Ovary (tissue), 9 donors: ENCODE data around the gene IGDCC3. TPM values are rescaled to one million over a fixed set of nuclear protein-coding genes. Genes with fewer than 3 reads are reported as not detected.

Source experiments
- DNase-seq, 5 donors: peaks; one replicate each; pipeline ENCODE4 v3.0.0-alpha.2; 2019 to 2020
- H3K27ac ChIP-seq, 2 donors: fragments of 200-600 bp; one replicate each; pipeline versions ENCODE4 v1.5.1 to v1.8.0; 2019 to 2022
- H3K27me3 ChIP-seq: fragments of 200-600 bp; one replicate; pipeline ENCODE4 v1.8.0; 2022
- H3K36me3 ChIP-seq: fragments of 200-600 bp; sonication (generic); one replicate; pipeline ENCODE4 v1.5.1; 2019
- H3K4me1 ChIP-seq: one replicate; pipeline ENCODE4 v1.8.1; 2013; ENCODE audit warnings: mild to moderate bottlenecking, moderate library complexity; ENCODE audit not compliant: insufficient read depth
- H3K4me3 ChIP-seq: fragments of 200-600 bp; sonication (generic); one replicate; pipeline ENCODE4 v1.5.1; 2017
- H3K9me3 ChIP-seq, 2 donors: fragments of 200-600 bp in 1 of 2; sonication (generic) in 1 of 2; one replicate each; pipeline versions ENCODE4 v1.5.1 to v1.8.1; 2013 to 2019; ENCODE audit warnings: mild to moderate bottlenecking in 1 of 2, moderate library complexity in 1 of 2
- EP300 ChIP-seq: sonication (generic); formaldehyde crosslinking; IDR thresholded peaks from one replicate; pipeline ENCODE4 v1.6.1; 2017; ENCODE audit warnings: antibody characterized with exemption
- POLR2A ChIP-seq: fragments of 450-650 bp; IDR thresholded peaks from one replicate; pipeline ENCODE4 v1.6.1; 2017; ENCODE audit warnings: antibody characterized with exemption, mild to moderate bottlenecking, moderate library complexity
- WGBS, 3 donors: extraction: QIAGEN DNeasy Blood & Tissue Kit in 1 of 3; methylation state at CpG; one replicate each; pipeline versions ENCODE4 v1.1.5 to v1.1.7; 2013 to 2017; 5-methylcytosine and 5-hydroxymethylcytosine counted together
- intact Hi-C, 4 donors: fragments of 100-400 bp; cut with DNase I; formaldehyde crosslinking; loops; one replicate each; pipeline versions ENCODE4 v1.11.0 to v1.15.1; 2022 to 2023
- polyA plus RNA-seq, 2 donors: library from polyadenylated mRNA; stranded (reverse); fragments of 200-250 nt in 1 of 2; fragments of 350-450 nt in 1 of 2; fragmentation: Illumina TruSeq in 1 of 2; extraction: RNeasy Lipid Tissue Mini Kit (QIAGEN cat#74804) in 1 of 2; gene quantifications; one replicate each; pipeline ENCODE4 v1.2.3, GENCODE V29; 2013 to 2014
- total RNA-seq, 7 donors: library from RNA; depleted of rRNA in 2 of 7; stranded (reverse); fragments of >200 nt in 2 of 7; fragmentation: NEBNext Ultra II Directional in 3 of 7; extraction: Animal tissue kit (Norgen Biotek cat#: 25700) in 3 of 7; gene quantifications; one replicate each; pipeline versions ENCODE4 v1.1.0 to v1.2.4, GENCODE V29; 2016 to 2023
- TF ChIP-seq, protein P1 (sequence below), 3 donors: fragments of 450-650 bp in 2 of 3; fragments of 200-600 bp in 1 of 3; IDR thresholded peaks; one replicate each; pipeline versions ENCODE4 v1.5.1 to v1.8.0; 2016 to 2022; ENCODE audit warnings: antibody characterized with exemption in 3 of 3, mild to moderate bottlenecking in 1 of 3
- donor health status: DM: no; HTN: no; CAD: no; lungs with moderate emphysema.
- donor health status: DM: no; HTN: no; CAD: no.
- donor health status: Bipolar disorder and iron deficiency.
- donor health status: DM: yes; HTN: yes; CAD: no.
- donor health status: DM: no; HTN: no; CAD: no.
- donor health status: DM: yes; HTN: yes; CAD: no.

The IGDCC3 gene
- total and polyA plus RNA-seq, 9 donors, result 0.11 to 1.8 (median 0.74) TPM

DNA sequence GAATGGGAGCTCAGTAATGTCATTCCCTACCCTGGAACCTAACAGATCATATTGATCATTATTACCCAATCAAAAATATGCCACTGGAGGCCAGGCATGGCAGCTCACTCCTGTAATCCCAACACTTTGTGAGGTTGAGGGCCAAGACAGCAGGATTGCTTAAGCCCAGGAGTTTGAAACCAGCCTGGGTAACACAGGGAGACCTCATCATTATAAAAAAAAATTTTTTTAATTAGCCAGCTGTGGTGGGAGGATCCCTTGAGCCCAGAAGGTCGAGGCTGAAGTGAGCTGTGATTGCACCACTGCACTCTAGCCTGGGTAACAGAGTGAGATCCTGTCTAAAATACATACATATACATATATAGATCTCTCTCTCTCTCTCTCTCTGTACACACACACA lies 34.8 kb upstream of the IGDCC3 start:
- DNase-seq, result no peak
- TF ChIP-seq POLR2A, result no peak
- TF ChIP-seq, protein P1, sequence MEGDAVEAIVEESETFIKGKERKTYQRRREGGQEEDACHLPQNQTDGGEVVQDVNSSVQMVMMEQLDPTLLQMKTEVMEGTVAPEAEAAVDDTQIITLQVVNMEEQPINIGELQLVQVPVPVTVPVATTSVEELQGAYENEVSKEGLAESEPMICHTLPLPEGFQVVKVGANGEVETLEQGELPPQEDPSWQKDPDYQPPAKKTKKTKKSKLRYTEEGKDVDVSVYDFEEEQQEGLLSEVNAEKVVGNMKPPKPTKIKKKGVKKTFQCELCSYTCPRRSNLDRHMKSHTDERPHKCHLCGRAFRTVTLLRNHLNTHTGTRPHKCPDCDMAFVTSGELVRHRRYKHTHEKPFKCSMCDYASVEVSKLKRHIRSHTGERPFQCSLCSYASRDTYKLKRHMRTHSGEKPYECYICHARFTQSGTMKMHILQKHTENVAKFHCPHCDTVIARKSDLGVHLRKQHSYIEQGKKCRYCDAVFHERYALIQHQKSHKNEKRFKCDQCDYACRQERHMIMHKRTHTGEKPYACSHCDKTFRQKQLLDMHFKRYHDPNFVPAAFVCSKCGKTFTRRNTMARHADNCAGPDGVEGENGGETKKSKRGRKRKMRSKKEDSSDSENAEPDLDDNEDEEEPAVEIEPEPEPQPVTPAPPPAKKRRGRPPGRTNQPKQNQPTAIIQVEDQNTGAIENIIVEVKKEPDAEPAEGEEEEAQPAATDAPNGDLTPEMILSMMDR (IDR thresholded peaks at IDR 0.05), result no peak
- no peak for TF ChIP-seq EP300

DNA sequence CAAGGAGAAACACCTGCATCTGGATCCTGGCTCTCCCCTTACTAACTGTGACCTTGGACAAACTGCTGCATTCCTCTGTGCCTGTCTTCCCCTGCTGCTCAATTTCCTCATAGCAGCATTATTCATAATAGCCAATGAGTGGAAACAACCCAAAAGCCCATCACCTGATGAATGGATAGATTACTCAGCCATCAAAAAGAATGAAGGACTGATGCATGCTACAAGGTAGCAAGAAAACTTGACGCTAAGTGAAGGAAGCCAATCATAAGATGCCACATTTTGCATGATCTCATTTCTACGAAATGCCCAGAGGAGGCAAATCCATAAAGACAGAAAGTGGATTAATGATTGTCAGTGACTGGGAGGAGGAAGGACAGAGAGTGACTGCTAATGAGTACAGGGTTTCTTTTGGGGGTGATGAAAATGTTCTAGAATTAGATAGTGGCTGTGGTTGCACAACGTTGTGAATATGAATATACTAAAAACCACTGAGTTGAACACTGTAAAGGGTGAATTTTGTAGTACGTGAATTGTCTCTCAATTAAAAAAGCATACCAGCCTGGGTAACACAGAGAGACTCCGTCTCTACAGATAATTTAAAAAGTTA lies 33.8 kb upstream of the IGDCC3 start:
- H3K4me3 ChIP-seq, result no peak overlapping the region
- H3K4me1 ChIP-seq, result peaks cover 13% of the 10 kb centered on the region
- intact Hi-C loops, result no loop called here
- H3K9me3 ChIP-seq, result no peaks in the 10 kb centered on the region
- no peaks in the 10 kb centered on the region for H3K27me3 ChIP-seq
- DNase-seq, result no peak
- no peak overlapping the region for H3K27ac ChIP-seq
- 69 to 80% (median 77%) methylated on average over 5 of the region's 5 CpGs for WGBS, 3 donors
- no peak for TF ChIP-seq POLR2A
- TF ChIP-seq, protein P1 (IDR thresholded peaks at IDR 0.05), result no peak
- no peak for TF ChIP-seq EP300
- H3K36me3 ChIP-seq, result no peaks in the 10 kb centered on the region

More for the DNA sequence above, 34.8 kb upstream of the IGDCC3 start:
- H3K27ac ChIP-seq, result no peak overlapping the region
- no peak overlapping the region for H3K4me3 ChIP-seq
- H3K9me3 ChIP-seq, result no peaks in the 10 kb centered on the region
- intact Hi-C loops, result no loop called here
- WGBS, 3 donors, result 13 to 19% (median 19%) methylated on average over 1 of the region's 1 CpG
- no peaks in the 10 kb centered on the region for H3K27me3 ChIP-seq
- H3K36me3 ChIP-seq, result no peaks in the 10 kb centered on the region
- peaks cover 14% of the 10 kb centered on the region for H3K4me1 ChIP-seq

- TF ChIP-seq POLR2A (no peak), EP300 (no peak)
- TF ChIP-seq, protein P1 (IDR thresholded peaks at IDR 0.05), result no peak
- Histone ChIP-seq H3K36me3 (no peaks in the 10 kb centered on the region), H3K9me3 (no peaks in the 10 kb centered on the region), H3K27me3 (no peaks in the 10 kb centered on the region), H3K27ac (no peak overlapping the region), H3K4me1 (peaks cover 13% of the 10 kb centered on the region), H3K4me3 (no peak overlapping the region)
- 70 to 85% (median 78%) methylated on average over 10 of the region's 10 CpGs for WGBS, 3 donors
- DNase-seq, result no peak
- intact Hi-C loops, result no loop called here
These were observed 33.2 kb upstream of the IGDCC3 start for GRCh38 chr15:65410972-65411371.

DNA sequence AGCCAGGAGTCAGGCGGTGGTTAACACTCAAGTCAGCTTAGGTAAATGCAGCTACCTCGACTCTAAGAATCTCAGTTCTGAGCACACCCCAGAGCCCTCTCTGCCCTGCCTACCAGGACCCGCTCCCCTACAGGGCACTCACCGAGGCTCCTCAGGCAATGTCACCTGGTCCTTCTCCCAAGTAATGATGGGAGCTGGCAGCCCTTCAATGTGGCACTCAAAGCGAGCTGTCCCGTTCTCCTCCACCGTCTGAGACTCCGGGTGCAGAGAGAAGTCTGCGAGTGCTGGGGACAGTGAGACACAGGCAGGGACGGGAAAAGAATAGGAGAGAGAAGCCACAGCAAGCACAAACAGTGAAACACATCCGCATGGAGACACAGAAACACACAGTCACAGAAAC lies 32.2 kb upstream of the IGDCC3 start:
- no peaks in the 10 kb centered on the region for H3K27me3 ChIP-seq
- H3K9me3 ChIP-seq, result no peaks in the 10 kb centered on the region
- WGBS, 3 donors, result 89 to 92% (median 91%) methylated on average over 11 of the region's 11 CpGs
- H3K4me1 ChIP-seq, result peaks cover 8% of the 10 kb centered on the region
- H3K27ac ChIP-seq, result no peak overlapping the region
- H3K36me3 ChIP-seq, result no peaks in the 10 kb centered on the region
- TF ChIP-seq, protein P1 (IDR thresholded peaks at IDR 0.05), result no peak
- no peak for TF ChIP-seq POLR2A
- no peak for TF ChIP-seq EP300
- no peak overlapping the region for H3K4me3 ChIP-seq
- intact Hi-C loops, result no loop called here
- no peak for DNase-seq
